ENCODE data around the gene OSMR. TPM values are rescaled to one million over a fixed set of nuclear protein-coding genes. Genes with fewer than 3 reads are reported as not detected.
A peak's percentile ranks its signal among the peaks of the same experiment; 100 is the strongest.

Gene OSMR
- total and polyA plus RNA-seq, 9 of the 15 experiments (the other 6 are each of a cell fraction or from before 2014, with no cell fraction given), result 0.18 to 1.7 (median 0.94) TPM

GRCh38 chr5:38807570-38808483, 38.0 kb upstream of the OSMR start (continued):
- TF ChIP-seq DMBX1 (CRISPR knock-in tag; IDR thresholded peaks at IDR 0.05; ENCODE audit: borderline replicate concordance) (no peak), MXI1 (IDR thresholded peaks at IDR 0.05; ENCODE audit: low read depth, low read length) (no peak), CGGBP1 (CRISPR knock-in tag; IDR thresholded peaks at IDR 0.05) (no peak), CXXC5 (CRISPR knock-in tag; IDR thresholded peaks at IDR 0.05) (no peak), LCOR (CRISPR knock-in tag; IDR thresholded peaks at IDR 0.05) (no peak), HDAC8 (tag; IDR thresholded peaks at IDR 0.05) (no peak), ZNF197 (CRISPR knock-in tag; IDR thresholded peaks at IDR 0.05; ENCODE audit: low read depth) (no peak), ZBTB11 (CRISPR knock-in tag; IDR thresholded peaks at IDR 0.05) (no peak), JUN (IDR thresholded peaks at IDR 0.05; ENCODE audit: borderline replicate concordance, low read depth, low read length) (peak; percentile 90), JUN (CRISPR knock-in tag; IDR thresholded peaks at IDR 0.05; ENCODE audit: borderline replicate concordance) (no peak), DPF2 (IDR thresholded peaks at IDR 0.05) (peak; percentile 84), DNMT1 (IDR thresholded peaks at IDR 0.05) (no peak), KAT7 (CRISPR knock-in tag; IDR thresholded peaks at IDR 0.05; ENCODE audit: borderline replicate concordance) (no peak), FOSL1 (tag; conservative IDR thresholded peaks at IDR 0.05) (peak; percentile 90), NFIX (CRISPR knock-in tag; IDR thresholded peaks at IDR 0.05; ENCODE audit: low read depth) (no peak)
